SK-N-MC (cell line): ENCODE measurements around the gene PDE6A.

Experiments
- EZH2 ChIP-seq: fragments of 200-600 bp; sonication (generic); IDR thresholded peaks from one replicate; pipeline ENCODE4 v1.6.1; 2017; ENCODE audit warnings: antibody characterized with exemption
- FOXP2 ChIP-seq: optimal IDR thresholded peaks from 2 replicates; pipeline ENCODE3; 2011; ENCODE audit warnings: mild to moderate bottlenecking, moderate library complexity; ENCODE audit not compliant: insufficient read depth; ENCODE audit errors: extremely low read length, control extremely low read depth
- POLR2AphosphoS5 ChIP-seq: IDR thresholded peaks from 2 replicates; pipeline ENCODE4 v1.6.1; 2012; ENCODE audit warnings: mild to moderate bottlenecking, low read depth, low read length, borderline replicate concordance

DNA sequence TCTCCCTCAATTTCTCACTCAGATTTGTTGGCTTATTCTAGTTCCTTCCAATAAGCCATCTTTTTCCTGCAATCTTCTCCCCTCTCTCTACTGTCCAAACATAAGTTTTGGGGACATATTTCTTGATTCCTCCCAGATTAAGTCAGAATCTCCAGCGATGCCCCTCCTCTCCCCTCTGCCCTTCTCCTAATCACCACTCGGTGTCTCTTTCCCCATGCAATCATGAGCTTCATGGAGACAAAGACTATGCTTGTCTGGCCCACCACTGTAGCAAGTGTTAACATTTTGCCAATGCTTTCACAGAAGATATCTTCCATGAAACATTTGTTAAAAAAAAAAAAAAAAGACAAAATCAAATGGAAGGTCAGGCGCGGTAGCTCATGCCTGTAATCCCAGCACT lies 42.4 kb downstream of the PDE6A start:
- TF ChIP-seq POLR2AphosphoS5 (no peak), EZH2 (no peak), FOXP2 (no peak)
